Left lung (tissue), 10 donors: ENCODE measurements around the gene RAI1. TPM values are rescaled to one million over a fixed set of nuclear protein-coding genes. Genes with fewer than 3 reads are reported as not detected.
"Not testable (repeated sequence)": the region's sequence is repeated elsewhere in the genome, so short reads cannot be mapped to it uniquely, and the experiment has no call there.

Experiments used
- ATAC-seq: fragments of 200-7000 bp; cut with Tn5 transposase; one replicate; pipeline ENCODE4 v1.9.1; 2020; ENCODE audit warnings: moderate library complexity
- DNase-seq, 4 donors: peaks; one replicate each; pipeline ENCODE4 v3.0.0-alpha.2; 2013 to 2020
- H3K27ac ChIP-seq, 2 donors: fragments of 200-600 bp; sonication (generic) in 1 of 2; one replicate each; pipeline versions ENCODE4 v1.5.0 to v1.8.0; 2020 to 2021
- H3K27me3 ChIP-seq, 2 donors: fragments of 200-600 bp; sonication (generic) in 1 of 2; one replicate each; pipeline versions ENCODE4 v1.5.0 to v1.8.0; 2020 to 2021
- H3K36me3 ChIP-seq, 2 donors: fragments of 200-600 bp; sonication (generic) in 1 of 2; one replicate each; pipeline versions ENCODE4 v1.5.0 to v1.8.0; 2020 to 2021
- H3K4me1 ChIP-seq, 2 donors: fragments of 200-600 bp; one replicate each; pipeline ENCODE4 v1.8.0; 2021
- H3K4me3 ChIP-seq, 2 donors: fragments of 200-600 bp; sonication (generic) in 1 of 2; one replicate each; pipeline versions ENCODE4 v1.5.0 to v1.8.0; 2020 to 2021; ENCODE audit warnings: mild to moderate bottlenecking in 1 of 2
- H3K9me3 ChIP-seq, 2 donors: fragments of 200-600 bp; sonication (generic) in 1 of 2; one replicate each; pipeline versions ENCODE4 v1.5.0 to v1.8.0; 2020 to 2021
- intact Hi-C, 2 donors: fragments of 100-400 bp; cut with DNase I; formaldehyde crosslinking; loops; one replicate each; pipeline versions ENCODE4 v1.11.2 to v1.14.2; 2022
- polyA plus RNA-seq, 6 donors: library from polyadenylated mRNA; unstranded; fragments of 120-200 nt; gene quantifications; one replicate each; pipeline ENCODE4 v1.2.1, GENCODE V29; 2013; ENCODE audit not compliant: insufficient read length in 6 of 6
- total RNA-seq, 2 donors: library from RNA; stranded (reverse); fragmentation: NEBNext Ultra II Directional; extraction: Animal tissue kit (Norgen Biotek cat#: 25700); gene quantifications; one replicate each; pipeline ENCODE4 v1.2.1, GENCODE V29; 2021
- TF ChIP-seq, protein P1 (sequence below), 2 donors: fragments of 200-600 bp; sonication (generic) in 1 of 2; IDR thresholded peaks; one replicate each; pipeline versions ENCODE4 v1.5.0 to v1.8.0; 2021; ENCODE audit warnings: antibody characterized with exemption in 2 of 2
- donor health status: DM: no; HTN: yes; CAD: no.
- donor health status: DM: no; HTN: no; CAD: no.

Gene RAI1
- total and polyA plus RNA-seq, 8 donors = 28.8 to 43.8 (median 34.7) TPM

- intact Hi-C loops = no loop called here
- ATAC-seq (no peak), DNase-seq (no peak)
- TF ChIP-seq, protein P1, sequence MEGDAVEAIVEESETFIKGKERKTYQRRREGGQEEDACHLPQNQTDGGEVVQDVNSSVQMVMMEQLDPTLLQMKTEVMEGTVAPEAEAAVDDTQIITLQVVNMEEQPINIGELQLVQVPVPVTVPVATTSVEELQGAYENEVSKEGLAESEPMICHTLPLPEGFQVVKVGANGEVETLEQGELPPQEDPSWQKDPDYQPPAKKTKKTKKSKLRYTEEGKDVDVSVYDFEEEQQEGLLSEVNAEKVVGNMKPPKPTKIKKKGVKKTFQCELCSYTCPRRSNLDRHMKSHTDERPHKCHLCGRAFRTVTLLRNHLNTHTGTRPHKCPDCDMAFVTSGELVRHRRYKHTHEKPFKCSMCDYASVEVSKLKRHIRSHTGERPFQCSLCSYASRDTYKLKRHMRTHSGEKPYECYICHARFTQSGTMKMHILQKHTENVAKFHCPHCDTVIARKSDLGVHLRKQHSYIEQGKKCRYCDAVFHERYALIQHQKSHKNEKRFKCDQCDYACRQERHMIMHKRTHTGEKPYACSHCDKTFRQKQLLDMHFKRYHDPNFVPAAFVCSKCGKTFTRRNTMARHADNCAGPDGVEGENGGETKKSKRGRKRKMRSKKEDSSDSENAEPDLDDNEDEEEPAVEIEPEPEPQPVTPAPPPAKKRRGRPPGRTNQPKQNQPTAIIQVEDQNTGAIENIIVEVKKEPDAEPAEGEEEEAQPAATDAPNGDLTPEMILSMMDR (IDR thresholded peaks at IDR 0.05) = no peak
- Histone ChIP-seq H3K9me3 (no peaks in the 10 kb centered on the region), H3K4me3 (no peak overlapping the region), H3K27ac (no peak overlapping the region), H3K36me3 (no peaks in the 10 kb centered on the region), H3K27me3 (no peaks in the 10 kb centered on the region), H3K4me1 (peaks cover 0 to 16% of the 10 kb centered on the region in 2 donors)
Observed at GRCh38 chr17:17675416-17675815, 5.8 kb upstream of the RAI1 start.

GRCh38 chr17:17675925-17676534, 5.2 kb upstream of the RAI1 start:
- ATAC-seq = peak; percentile 29
- TF ChIP-seq, protein P1 (IDR thresholded peaks at IDR 0.05) = no peak
- Histone ChIP-seq H3K4me3 (no peak overlapping the region), H3K27ac (no peak overlapping the region), H3K36me3 (no peaks in the 10 kb centered on the region), H3K27me3 (no peaks in the 10 kb centered on the region), H3K4me1 (peaks cover 0 to 20% of the 10 kb centered on the region in 2 donors), H3K9me3 (no peaks in the 10 kb centered on the region)
- DNase-seq = peak in 1 of 4 donors; percentile 65
- intact Hi-C loops = no loop called here

DNA sequence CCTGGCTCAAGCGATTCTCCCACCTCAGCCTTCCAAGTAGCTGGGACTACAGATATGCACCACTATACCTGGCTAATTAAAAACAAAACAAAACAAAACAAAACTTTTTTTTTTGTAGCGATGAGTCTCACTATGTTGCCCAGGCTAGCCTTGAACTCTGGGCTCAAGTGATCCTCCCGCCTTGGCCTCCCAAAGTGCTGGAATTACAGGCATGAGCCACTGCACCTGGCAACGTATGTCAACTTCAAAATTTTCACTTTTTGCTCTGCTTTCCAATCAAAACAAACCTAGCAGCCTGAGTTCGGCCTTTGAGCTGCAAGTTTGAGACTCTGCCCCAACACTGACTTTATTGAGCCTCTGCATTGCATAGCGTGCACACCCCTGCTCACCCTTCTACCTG, 4.5 kb upstream of the RAI1 start:
- no peaks in the 10 kb centered on the region for H3K9me3 ChIP-seq
- no peaks in the 10 kb centered on the region for H3K27me3 ChIP-seq
- intact Hi-C loops = no loop called here
- DNase-seq (no peak), ATAC-seq (no peak)
- TF ChIP-seq, protein P1 (IDR thresholded peaks at IDR 0.05) = no peak
- H3K4me1 ChIP-seq = peaks cover 0 to 18% of the 10 kb centered on the region in 2 donors
- H3K27ac ChIP-seq = no peak overlapping the region
- no peaks in the 10 kb centered on the region for H3K36me3 ChIP-seq
- no peak overlapping the region for H3K4me3 ChIP-seq

- H3K4me3 ChIP-seq = no peak overlapping the region
- no peak for ATAC-seq
- H3K4me1 ChIP-seq = peaks cover 0 to 11% of the 10 kb centered on the region in 2 donors
- DNase-seq = no peak
- no peak overlapping the region for H3K27ac ChIP-seq
- intact Hi-C loops = no loop called here
- no peaks in the 10 kb centered on the region for H3K36me3 ChIP-seq
- TF ChIP-seq, protein P1 (IDR thresholded peaks at IDR 0.05) = no peak
- no peaks in the 10 kb centered on the region for H3K27me3 ChIP-seq
- no peaks in the 10 kb centered on the region for H3K9me3 ChIP-seq
Observed at GRCh38 chr17:17677299-17678040, 3.8 kb upstream of the RAI1 start.

GRCh38 chr17:17678063-17678699, 3.1 kb upstream of the RAI1 start:
- H3K27me3 ChIP-seq, H3K27ac ChIP-seq, H3K9me3 ChIP-seq, intact Hi-C loops, ATAC-seq, H3K36me3 ChIP-seq, H3K4me1 ChIP-seq, H3K4me3 ChIP-seq, DNase-seq: not testable (repeated sequence)
